HG02623 (cell line): ENCODE measurements around the gene HECW1.

Experiments
- ATAC-seq: cut with Tn5 transposase; IDR thresholded peaks from one replicate; pipeline ENCODE4 v1.9.1; 2021; ENCODE audit warnings: moderate library complexity; ENCODE audit not compliant: unreplicated experiment

Gene HECW1

GRCh38 chr7:43248961-43249822 lies 136.7 kb downstream of the HECW1 start:
- no peak for ATAC-seq

- no peak for ATAC-seq
Measured at GRCh38 chr7:43249823-43250145, 137.3 kb downstream of the HECW1 start.

- peak; percentile 71 for ATAC-seq
Measured at GRCh38 chr7:43260980-43261878, 148.8 kb downstream of the HECW1 start.

- ATAC-seq = no peak
Measured at GRCh38 chr7:43265139-43265538, 152.7 kb downstream of the HECW1 start.

GRCh38 chr7:43273939-43274719 lies 161.7 kb downstream of the HECW1 start:
- ATAC-seq = no peak

- ATAC-seq = no peak
Measured at GRCh38 chr7:43274752-43275151, 162.3 kb downstream of the HECW1 start.

- no peak for ATAC-seq
Measured at GRCh38 chr7:43276547-43276946, 164.1 kb downstream of the HECW1 start.

- ATAC-seq = no peak
Measured at GRCh38 chr7:43278088-43278644, 165.7 kb downstream of the HECW1 start.

GRCh38 chr7:43281268-43281667 lies 168.8 kb downstream of the HECW1 start:
- ATAC-seq = no peak

- no peak for ATAC-seq
Measured at GRCh38 chr7:43283706-43284105, 171.3 kb downstream of the HECW1 start.

- ATAC-seq = no peak
Measured at GRCh38 chr7:43289826-43290225, 177.4 kb downstream of the HECW1 start.

GRCh38 chr7:43290978-43291377 lies 178.5 kb downstream of the HECW1 start:
- no peak for ATAC-seq

GRCh38 chr7:43291789-43292188 lies 179.3 kb downstream of the HECW1 start:
- no peak for ATAC-seq

GRCh38 chr7:43292384-43292783 lies 179.9 kb downstream of the HECW1 start:
- ATAC-seq = no peak

- ATAC-seq = no peak
Measured at GRCh38 chr7:43294080-43294630, 181.7 kb downstream of the HECW1 start.

GRCh38 chr7:43295429-43295828 lies 183.0 kb downstream of the HECW1 start:
- ATAC-seq = no peak

- no peak for ATAC-seq
Measured at GRCh38 chr7:43296306-43296705, 183.9 kb downstream of the HECW1 start.

GRCh38 chr7:43298617-43299016 lies 186.2 kb downstream of the HECW1 start:
- no peak for ATAC-seq

GRCh38 chr7:43300121-43300520 lies 187.7 kb downstream of the HECW1 start:
- no peak for ATAC-seq

- no peak for ATAC-seq
Measured at GRCh38 chr7:43302211-43302711, 189.8 kb downstream of the HECW1 start.
